WTC11 (cell line): ENCODE measurements around the gene GDPD3. TPM values are rescaled to one million over a fixed set of nuclear protein-coding genes. Genes with fewer than 3 reads are reported as not detected.

ENCODE experiments used
- ATAC-seq: fragments of 200-7000 bp; cut with Tn5 transposase; 2 replicates; pipeline ENCODE4 v1.10.0; 2021; ENCODE audit warnings: mild to moderate bottlenecking, moderate library complexity
- CTCF ChIA-PET: fragments of 300-600 bp; sonication (Branson Sonifier 250); formaldehyde crosslinking; loops from one replicate; lab custom pipeline; 2021; ENCODE audit warnings: antibody characterized with exemption; lab: Charles Lee
- POLR2A ChIA-PET: fragments of 350-600 bp; sonication (Branson Sonifier 250); formaldehyde crosslinking; loops from one replicate; lab custom pipeline; 2021; ENCODE audit warnings: antibody characterized with exemption; lab: Charles Lee
- DNase-seq: peaks from one replicate; pipeline ENCODE4 v3.0.0; 2021; ENCODE audit warnings: low spot score
- H3K27ac Mint-ChIP-seq: 2 replicates; pipeline ENCODE4 v1.8.0; 2021; ENCODE audit warnings: mixed read lengths
- H3K27me3 Mint-ChIP-seq: 2 replicates; pipeline ENCODE4 v1.8.0; 2021; ENCODE audit warnings: low read depth, mild to moderate bottlenecking, moderate library complexity, mixed read lengths
- H3K36me3 Mint-ChIP-seq: 2 replicates; pipeline ENCODE4 v1.8.0; 2021; ENCODE audit warnings: mixed read lengths
- H3K4me1 Mint-ChIP-seq: 2 replicates; pipeline ENCODE4 v1.8.0; 2022; ENCODE audit warnings: mixed read lengths
- H3K4me3 Mint-ChIP-seq: 2 replicates; pipeline ENCODE4 v1.8.0; 2021; ENCODE audit warnings: mild to moderate bottlenecking, moderate library complexity, mixed read lengths
- H3K9me3 Mint-ChIP-seq: 2 replicates; pipeline ENCODE4 v1.8.0; 2021; ENCODE audit warnings: mixed read lengths
- CREM ChIP-seq: sonication (generic); formaldehyde crosslinking; IDR thresholded peaks from 2 replicates; pipeline ENCODE4 v1.8.1; 2022; ENCODE audit warnings: mild to moderate bottlenecking, missing genetic modification reagents, moderate library complexity
- ESRRA ChIP-seq: sonication (generic); formaldehyde crosslinking; IDR thresholded peaks from 2 replicates; pipeline ENCODE4 v1.8.1; 2022; ENCODE audit warnings: mild to moderate bottlenecking, missing genetic modification reagents, borderline replicate concordance
- FOXP1 ChIP-seq: sonication (generic); formaldehyde crosslinking; IDR thresholded peaks from 2 replicates; pipeline ENCODE4 v1.8.0; 2022; ENCODE audit warnings: missing genetic modification reagents, mild to moderate bottlenecking, moderate library complexity, borderline replicate concordance
- GABPB1 ChIP-seq: sonication (generic); formaldehyde crosslinking; IDR thresholded peaks from 2 replicates; pipeline ENCODE4 v1.8.1; 2023; ENCODE audit warnings: mild to moderate bottlenecking, missing genetic modification reagents
- MYBL2 ChIP-seq: sonication (generic); formaldehyde crosslinking; IDR thresholded peaks from 2 replicates; pipeline ENCODE4 v1.8.1; 2023; ENCODE audit warnings: mild to moderate bottlenecking, moderate library complexity, missing genetic modification reagents
- NFATC4 ChIP-seq: fragments of 250-450 bp; sonication (Bioruptor Pico); IDR thresholded peaks from 2 replicates; pipeline ENCODE4 v1.9.0; 2021; ENCODE audit warnings: mild to moderate bottlenecking
- NR1H2 ChIP-seq: sonication (generic); formaldehyde crosslinking; IDR thresholded peaks from 2 replicates; pipeline ENCODE4 v1.9.0; 2021; ENCODE audit warnings: mild to moderate bottlenecking, moderate library complexity, missing genetic modification reagents
- SP1 ChIP-seq: sonication (generic); formaldehyde crosslinking; conservative IDR thresholded peaks from 2 replicates; pipeline ENCODE4 v1.8.1; 2022; ENCODE audit warnings: missing genetic modification reagents
- TCF7 ChIP-seq: sonication (generic); formaldehyde crosslinking; IDR thresholded peaks from 2 replicates; pipeline ENCODE4 v1.8.0; 2022; ENCODE audit warnings: mild to moderate bottlenecking, low read depth, missing genetic modification reagents, moderate library complexity
- TEAD1 ChIP-seq: sonication (generic); formaldehyde crosslinking; IDR thresholded peaks from 2 replicates; pipeline ENCODE4 v1.8.0; 2022; ENCODE audit warnings: mild to moderate bottlenecking, missing genetic modification reagents
- ZBTB21 ChIP-seq: sonication (generic); formaldehyde crosslinking; IDR thresholded peaks from 2 replicates; pipeline ENCODE4 v1.8.1; 2023; ENCODE audit warnings: mild to moderate bottlenecking, missing genetic modification reagents, borderline replicate concordance
- ZNF121 ChIP-seq: sonication (generic); formaldehyde crosslinking; IDR thresholded peaks from 2 replicates; pipeline ENCODE4 v1.8.0; 2023; ENCODE audit warnings: missing genetic modification reagents
- ZNF138 ChIP-seq: sonication (generic); formaldehyde crosslinking; conservative IDR thresholded peaks from 2 replicates; pipeline ENCODE4 v1.8.1; 2022; ENCODE audit warnings: mild to moderate bottlenecking, moderate library complexity, missing genetic modification reagents
- ZNF219 ChIP-seq: sonication (generic); formaldehyde crosslinking; IDR thresholded peaks from 2 replicates; pipeline ENCODE4 v1.8.0; 2023; ENCODE audit warnings: missing genetic modification reagents, mild to moderate bottlenecking, borderline replicate concordance
- ZNF232 ChIP-seq: sonication (generic); formaldehyde crosslinking; IDR thresholded peaks from 2 replicates; pipeline ENCODE4 v1.8.0; 2022; ENCODE audit warnings: mild to moderate bottlenecking, missing genetic modification reagents
- ZNF263 ChIP-seq: sonication (generic); formaldehyde crosslinking; IDR thresholded peaks from 2 replicates; pipeline ENCODE4 v1.8.1; 2022; ENCODE audit warnings: low read depth, mild to moderate bottlenecking, moderate library complexity, missing genetic modification reagents
- ZNF317 ChIP-seq: sonication (generic); formaldehyde crosslinking; IDR thresholded peaks from 2 replicates; pipeline ENCODE4 v1.8.1; 2023; ENCODE audit warnings: low read depth, mild to moderate bottlenecking, moderate library complexity, missing genetic modification reagents, borderline replicate concordance
- ZNF423 ChIP-seq: fragments of 250-450 bp; sonication (Bioruptor Pico); IDR thresholded peaks from 2 replicates; pipeline ENCODE4 v2.1.2; 2022; ENCODE audit warnings: mild to moderate bottlenecking, moderate library complexity
- total RNA-seq: library from RNA; stranded (reverse); gene quantifications from 3 replicates; pipeline ENCODE4 v1.2.3, GENCODE V29; 2021
- TF ChIP-seq, protein P1 (sequence below): fragments of 200-600 bp; IDR thresholded peaks from 2 replicates; pipeline ENCODE4 v1.8.0; 2022; ENCODE audit warnings: antibody characterized with exemption
- TF ChIP-seq, protein P2 (sequence below): sonication (generic); formaldehyde crosslinking; IDR thresholded peaks from 2 replicates; pipeline ENCODE4 v1.8.1; 2022; ENCODE audit warnings: mild to moderate bottlenecking, missing genetic modification reagents, moderate library complexity, borderline replicate concordance
- TF ChIP-seq, protein P3 (sequence below): sonication (generic); formaldehyde crosslinking; IDR thresholded peaks from 2 replicates; pipeline ENCODE4 v1.8.0; 2023; ENCODE audit warnings: missing genetic modification reagents, mild to moderate bottlenecking, borderline replicate concordance
- TF ChIP-seq, protein P4 (sequence below): sonication (generic); formaldehyde crosslinking; IDR thresholded peaks from 2 replicates; pipeline ENCODE4 v1.8.0; 2022; ENCODE audit warnings: mild to moderate bottlenecking, missing genetic modification reagents

GDPD3 gene
- total RNA-seq, 1 experiment from 2014 or later: 2.5 TPM

DNA sequence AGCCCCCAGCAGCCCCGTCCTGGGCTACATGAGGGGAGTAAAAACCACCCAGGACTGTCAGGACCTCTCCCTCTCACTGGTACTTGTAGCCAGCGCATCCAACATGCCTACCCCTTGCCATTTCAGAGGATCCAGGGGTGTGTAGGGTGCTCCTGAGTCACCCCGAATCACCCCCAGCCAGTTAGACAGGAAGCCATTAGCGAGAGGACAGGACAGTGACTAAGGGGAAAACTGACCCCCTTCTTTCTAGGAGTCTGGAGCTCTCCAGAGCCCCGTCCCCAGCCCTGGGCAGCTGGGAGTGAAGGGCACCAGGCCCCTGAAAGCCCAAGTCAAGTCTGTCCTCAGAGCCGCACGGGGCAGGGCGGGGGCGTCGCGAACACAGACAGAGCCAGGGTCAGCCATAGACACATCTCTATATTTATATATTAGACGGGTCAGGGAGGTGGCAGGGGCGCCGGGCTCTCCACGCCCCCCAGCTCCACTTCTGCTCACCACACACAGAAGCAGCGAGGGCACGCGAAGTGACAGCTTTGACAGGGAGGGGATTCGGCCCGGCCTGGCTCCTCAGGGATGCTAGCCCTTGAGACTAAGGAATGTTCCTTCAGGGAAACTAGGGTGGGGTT lies 485 bp upstream of the GDPD3 start:
- H3K9me3 Mint-ChIP-seq: no peaks in the 10 kb centered on the region
- no peak for TF ChIP-seq ESRRA (CRISPR knock-in tag)
- no peak for TF ChIP-seq NFATC4 (CRISPR knock-in tag)
- TF ChIP-seq GABPB1 (CRISPR knock-in tag): no peak
- no peak for TF ChIP-seq ZBTB21 (CRISPR knock-in tag)
- TF ChIP-seq, protein P1, sequence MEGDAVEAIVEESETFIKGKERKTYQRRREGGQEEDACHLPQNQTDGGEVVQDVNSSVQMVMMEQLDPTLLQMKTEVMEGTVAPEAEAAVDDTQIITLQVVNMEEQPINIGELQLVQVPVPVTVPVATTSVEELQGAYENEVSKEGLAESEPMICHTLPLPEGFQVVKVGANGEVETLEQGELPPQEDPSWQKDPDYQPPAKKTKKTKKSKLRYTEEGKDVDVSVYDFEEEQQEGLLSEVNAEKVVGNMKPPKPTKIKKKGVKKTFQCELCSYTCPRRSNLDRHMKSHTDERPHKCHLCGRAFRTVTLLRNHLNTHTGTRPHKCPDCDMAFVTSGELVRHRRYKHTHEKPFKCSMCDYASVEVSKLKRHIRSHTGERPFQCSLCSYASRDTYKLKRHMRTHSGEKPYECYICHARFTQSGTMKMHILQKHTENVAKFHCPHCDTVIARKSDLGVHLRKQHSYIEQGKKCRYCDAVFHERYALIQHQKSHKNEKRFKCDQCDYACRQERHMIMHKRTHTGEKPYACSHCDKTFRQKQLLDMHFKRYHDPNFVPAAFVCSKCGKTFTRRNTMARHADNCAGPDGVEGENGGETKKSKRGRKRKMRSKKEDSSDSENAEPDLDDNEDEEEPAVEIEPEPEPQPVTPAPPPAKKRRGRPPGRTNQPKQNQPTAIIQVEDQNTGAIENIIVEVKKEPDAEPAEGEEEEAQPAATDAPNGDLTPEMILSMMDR: no peak
- TF ChIP-seq, protein P2, sequence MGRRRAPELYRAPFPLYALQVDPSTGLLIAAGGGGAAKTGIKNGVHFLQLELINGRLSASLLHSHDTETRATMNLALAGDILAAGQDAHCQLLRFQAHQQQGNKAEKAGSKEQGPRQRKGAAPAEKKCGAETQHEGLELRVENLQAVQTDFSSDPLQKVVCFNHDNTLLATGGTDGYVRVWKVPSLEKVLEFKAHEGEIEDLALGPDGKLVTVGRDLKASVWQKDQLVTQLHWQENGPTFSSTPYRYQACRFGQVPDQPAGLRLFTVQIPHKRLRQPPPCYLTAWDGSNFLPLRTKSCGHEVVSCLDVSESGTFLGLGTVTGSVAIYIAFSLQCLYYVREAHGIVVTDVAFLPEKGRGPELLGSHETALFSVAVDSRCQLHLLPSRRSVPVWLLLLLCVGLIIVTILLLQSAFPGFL: no peak
- TF ChIP-seq TEAD1 (CRISPR knock-in tag): no peak
- no peak for TF ChIP-seq NR1H2 (CRISPR knock-in tag)
- TF ChIP-seq ZNF232 (CRISPR knock-in tag): no peak
- no peak for TF ChIP-seq ZNF423 (CRISPR knock-in tag)
- no peak for TF ChIP-seq ZNF317 (CRISPR knock-in tag)
- TF ChIP-seq ZNF219: no peak
- TF ChIP-seq, protein P3, sequence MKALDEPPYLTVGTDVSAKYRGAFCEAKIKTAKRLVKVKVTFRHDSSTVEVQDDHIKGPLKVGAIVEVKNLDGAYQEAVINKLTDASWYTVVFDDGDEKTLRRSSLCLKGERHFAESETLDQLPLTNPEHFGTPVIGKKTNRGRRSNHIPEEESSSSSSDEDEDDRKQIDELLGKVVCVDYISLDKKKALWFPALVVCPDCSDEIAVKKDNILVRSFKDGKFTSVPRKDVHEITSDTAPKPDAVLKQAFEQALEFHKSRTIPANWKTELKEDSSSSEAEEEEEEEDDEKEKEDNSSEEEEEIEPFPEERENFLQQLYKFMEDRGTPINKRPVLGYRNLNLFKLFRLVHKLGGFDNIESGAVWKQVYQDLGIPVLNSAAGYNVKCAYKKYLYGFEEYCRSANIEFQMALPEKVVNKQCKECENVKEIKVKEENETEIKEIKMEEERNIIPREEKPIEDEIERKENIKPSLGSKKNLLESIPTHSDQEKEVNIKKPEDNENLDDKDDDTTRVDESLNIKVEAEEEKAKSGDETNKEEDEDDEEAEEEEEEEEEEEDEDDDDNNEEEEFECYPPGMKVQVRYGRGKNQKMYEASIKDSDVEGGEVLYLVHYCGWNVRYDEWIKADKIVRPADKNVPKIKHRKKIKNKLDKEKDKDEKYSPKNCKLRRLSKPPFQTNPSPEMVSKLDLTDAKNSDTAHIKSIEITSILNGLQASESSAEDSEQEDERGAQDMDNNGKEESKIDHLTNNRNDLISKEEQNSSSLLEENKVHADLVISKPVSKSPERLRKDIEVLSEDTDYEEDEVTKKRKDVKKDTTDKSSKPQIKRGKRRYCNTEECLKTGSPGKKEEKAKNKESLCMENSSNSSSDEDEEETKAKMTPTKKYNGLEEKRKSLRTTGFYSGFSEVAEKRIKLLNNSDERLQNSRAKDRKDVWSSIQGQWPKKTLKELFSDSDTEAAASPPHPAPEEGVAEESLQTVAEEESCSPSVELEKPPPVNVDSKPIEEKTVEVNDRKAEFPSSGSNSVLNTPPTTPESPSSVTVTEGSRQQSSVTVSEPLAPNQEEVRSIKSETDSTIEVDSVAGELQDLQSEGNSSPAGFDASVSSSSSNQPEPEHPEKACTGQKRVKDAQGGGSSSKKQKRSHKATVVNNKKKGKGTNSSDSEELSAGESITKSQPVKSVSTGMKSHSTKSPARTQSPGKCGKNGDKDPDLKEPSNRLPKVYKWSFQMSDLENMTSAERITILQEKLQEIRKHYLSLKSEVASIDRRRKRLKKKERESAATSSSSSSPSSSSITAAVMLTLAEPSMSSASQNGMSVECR (CRISPR knock-in tag): no peak
- no peak for TF ChIP-seq ZNF121 (CRISPR knock-in tag)
- TF ChIP-seq TCF7 (CRISPR knock-in tag): no peak
- TF ChIP-seq ZNF263 (CRISPR knock-in tag): no peak
- TF ChIP-seq, all 79 proteins: peak for 0
- Mint-ChIP-seq H3K27ac (no peak overlapping the region), H3K4me3 (no peak overlapping the region), H3K4me1 (peaks cover 3% of the 10 kb centered on the region), H3K27me3 (no peaks in the 10 kb centered on the region), H3K36me3 (no peaks in the 10 kb centered on the region; the same call in 1 of the 2 replicates)
- ATAC-seq: no peak
- CTCF ChIA-PET: interaction anchor here (0.6 to 6.9 kb wide), 8 partner anchors 11 to 316 kb away, joined by 3 to 129 read pairs (median 16); partner anchors contain the start of genes CORO1A, DCTPP1, TBX6 and ZNF48
- no peak for DNase-seq
- POLR2A ChIA-PET: interaction anchor here (0.9 kb wide), 1 partner anchor 22 kb away, joined by 3 read pairs; the partner anchor contains the start of gene TBX6

DNA sequence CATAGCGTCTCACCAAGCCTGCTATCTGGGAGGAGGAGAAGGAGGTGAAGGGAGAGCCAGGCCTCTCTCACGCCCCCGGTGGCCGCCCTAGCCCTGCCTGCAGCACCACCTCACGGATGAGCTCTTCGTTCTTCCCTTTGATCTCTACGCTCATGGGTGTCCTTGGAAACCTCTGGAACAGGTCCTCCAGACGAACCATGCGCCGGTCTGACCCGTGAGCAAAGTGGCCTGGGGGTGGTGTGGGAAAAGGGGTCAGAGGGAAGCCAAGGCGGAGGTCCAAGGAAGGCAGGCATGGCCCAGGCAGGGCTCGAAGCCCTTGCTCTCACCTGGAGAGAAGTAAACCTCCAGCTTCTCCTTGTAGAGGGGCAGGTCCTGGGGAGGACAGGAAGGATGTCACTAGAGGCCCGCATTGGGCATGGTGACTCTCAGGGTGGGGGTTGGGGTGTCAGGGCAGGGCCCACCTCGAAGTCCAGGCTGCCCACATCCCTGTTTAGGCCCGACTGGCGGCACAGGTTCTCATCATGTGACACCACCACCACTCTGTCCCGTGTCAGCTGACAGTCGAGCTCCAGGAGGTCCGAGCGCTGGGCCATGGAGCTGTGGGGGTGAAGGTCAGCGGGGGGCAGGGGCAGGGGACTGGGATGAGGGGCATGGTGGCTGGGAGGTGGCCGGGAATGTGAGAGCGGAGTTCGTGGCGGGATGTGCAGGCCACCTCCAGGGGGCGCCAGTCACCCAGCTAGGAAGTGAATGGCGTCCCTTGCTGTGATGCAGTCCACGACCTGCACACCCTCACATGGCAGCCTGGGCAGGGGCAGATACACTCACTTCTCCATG lies 923 bp downstream of the GDPD3 start:
- Mint-ChIP-seq H3K27me3 (no peaks in the 10 kb centered on the region), H3K4me1 (peaks cover 3% of the 10 kb centered on the region), H3K27ac (no peak overlapping the region), H3K9me3 (no peaks in the 10 kb centered on the region), H3K36me3 (no peaks in the 10 kb centered on the region; the same call in 1 of the 2 replicates), H3K4me3 (no peak overlapping the region)
- DNase-seq: peak; percentile 82
- ChIA-PET CTCF (interaction anchor here (0.6 to 6.9 kb wide), 81 partner anchors 9 to 636 kb away, joined by 3 to 129 read pairs (median 5); partner anchors contain the start of genes ALDOA, C16orf92, CD2BP2 and CDIPT), POLR2A (interaction anchor here (0.6 to 1.3 kb wide), 4 partner anchors 8 to 322 kb away, joined by 3 to 7 read pairs (median 3); no protein-coding TSS in a partner anchor)
- ATAC-seq: peak; percentile 83
- TF ChIP-seq FOXP1 (CRISPR knock-in tag) (0 out of 2 replicates have a peak, but pooled peaks have one; percentile 20), SP1 (peak; percentile 55; the same call in 1 of the 2 replicates), ZNF138 (CRISPR knock-in tag) (no peak), TEAD1 (CRISPR knock-in tag) (peak; percentile 65; the same call in 1 of the 2 replicates), CREM (CRISPR knock-in tag) (no peak), MYBL2 (CRISPR knock-in tag) (0 out of 2 replicates have a peak, but pooled peaks have one; percentile 26)
- TF ChIP-seq, protein P1: peak; percentile 90
- TF ChIP-seq, protein P4, sequence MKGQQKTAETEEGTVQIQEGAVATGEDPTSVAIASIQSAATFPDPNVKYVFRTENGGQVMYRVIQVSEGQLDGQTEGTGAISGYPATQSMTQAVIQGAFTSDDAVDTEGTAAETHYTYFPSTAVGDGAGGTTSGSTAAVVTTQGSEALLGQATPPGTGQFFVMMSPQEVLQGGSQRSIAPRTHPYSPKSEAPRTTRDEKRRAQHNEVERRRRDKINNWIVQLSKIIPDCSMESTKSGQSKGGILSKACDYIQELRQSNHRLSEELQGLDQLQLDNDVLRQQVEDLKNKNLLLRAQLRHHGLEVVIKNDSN: peak; percentile 34; the same call in 1 of the 2 replicates
